RKO (cell line): Measurements from ENCODE around the gene FGD4.

Experiments used
- DNase-seq: peaks from one replicate; pipeline ENCODE4 v3.0.0-alpha.2; 2016; ENCODE audit warnings: low spot score

Gene FGD4

GRCh38 chr12:32679920-32680237 is 280.5 kb downstream of the FGD4 start:
- DNase-seq, result no peak

GRCh38 chr12:32680787-32681186 is 281.4 kb downstream of the FGD4 start:
- DNase-seq, result no peak

- DNase-seq, result no peak
Measured at GRCh38 chr12:32681272-32681671, 281.9 kb downstream of the FGD4 start.

GRCh38 chr12:32686340-32686739 is 287.0 kb downstream of the FGD4 start:
- no peak for DNase-seq

GRCh38 chr12:32688786-32689185 is 289.4 kb downstream of the FGD4 start:
- DNase-seq, result no peak

- DNase-seq, result no peak
Measured at GRCh38 chr12:32690927-32691326, 291.6 kb downstream of the FGD4 start.

GRCh38 chr12:32692358-32692757 is 293.0 kb downstream of the FGD4 start:
- no peak for DNase-seq

GRCh38 chr12:32693036-32693435 is 293.7 kb downstream of the FGD4 start:
- DNase-seq, result no peak
